SK-N-SH treated with all-trans-retinoic acid at 6 μM for 48 hours (cell line): ENCODE data around the gene RBL1.
"Not testable (repeated sequence)": the region's sequence is repeated elsewhere in the genome, so short reads cannot be mapped to it uniquely, and the experiment has no call there.

Source experiments
- ATAC-seq: fragments of 200-7000 bp; cut with Tn5 transposase; 3 replicates; pipeline ENCODE4 v1.9.1; 2020; ENCODE audit warnings: mild to moderate bottlenecking, moderate library complexity
- ARNTL ChIP-seq: fragments of 450-650 bp; formaldehyde crosslinking; IDR thresholded peaks from 2 replicates; pipeline ENCODE4 v1.5.0; 2020; ENCODE audit warnings: low read depth, mild to moderate bottlenecking, moderate library complexity, borderline replicate concordance
- BACH2 ChIP-seq: fragments of 250-450 bp; sonication (Bioruptor Pico); IDR thresholded peaks from 2 replicates; pipeline ENCODE4 v1.9.0; 2021; ENCODE audit warnings: mild to moderate bottlenecking, borderline replicate concordance
- CSDC2 ChIP-seq: fragments of 250-450 bp; sonication (Bioruptor Pico); IDR thresholded peaks from 2 replicates; pipeline ENCODE4 v1.5.0; 2020; ENCODE audit warnings: mild to moderate bottlenecking, moderate library complexity
- ESRRG ChIP-seq: fragments of 250-450 bp; sonication (Bioruptor Pico); IDR thresholded peaks from 2 replicates; pipeline ENCODE4 v1.6.1; 2021; ENCODE audit warnings: mild to moderate bottlenecking
- GLIS3 ChIP-seq: fragments of 250-450 bp; sonication (Bioruptor Pico); IDR thresholded peaks from 2 replicates; pipeline ENCODE4 v1.5.0; 2020; ENCODE audit warnings: mild to moderate bottlenecking, moderate library complexity
- ISL1 ChIP-seq: fragments of 250-450 bp; sonication (Bioruptor Pico); IDR thresholded peaks from 2 replicates; pipeline ENCODE4 v2.1.2; 2022; ENCODE audit warnings: mild to moderate bottlenecking, moderate library complexity
- OSR1 ChIP-seq: fragments of 250-450 bp; sonication (Bioruptor Pico); IDR thresholded peaks from 2 replicates; pipeline ENCODE4 v1.8.0; 2022; ENCODE audit warnings: moderate library complexity, mild to moderate bottlenecking, inconsistent platforms
- POU6F1 ChIP-seq: fragments of 250-450 bp; sonication (Bioruptor Pico); IDR thresholded peaks from 2 replicates; pipeline ENCODE4 v1.8.0; 2021; ENCODE audit warnings: low read depth, mild to moderate bottlenecking, moderate library complexity, borderline replicate concordance
- PPARA ChIP-seq: fragments of 250-450 bp; sonication (Bioruptor Pico); IDR thresholded peaks from 2 replicates; pipeline ENCODE4 v1.5.0; 2020; ENCODE audit warnings: mild to moderate bottlenecking, borderline replicate concordance
- RARB ChIP-seq: fragments of 250-450 bp; sonication (Bioruptor Pico); IDR thresholded peaks from 2 replicates; pipeline ENCODE4 v1.8.0; 2021; ENCODE audit warnings: mild to moderate bottlenecking, moderate library complexity
- TCF4 ChIP-seq: fragments of 250-450 bp; sonication (Bioruptor Pico); IDR thresholded peaks from 2 replicates; pipeline ENCODE4 v1.8.0; 2021; ENCODE audit warnings: mild to moderate bottlenecking, moderate library complexity, borderline replicate concordance
- TOX ChIP-seq: fragments of 250-450 bp; sonication (Bioruptor Pico); IDR thresholded peaks from 2 replicates; pipeline ENCODE4 v1.8.0; 2021; ENCODE audit warnings: mild to moderate bottlenecking, moderate library complexity, borderline replicate concordance
- TSHZ2 ChIP-seq: fragments of 250-450 bp; sonication (Bioruptor Pico); IDR thresholded peaks from 2 replicates; pipeline ENCODE4 v1.5.0; 2020; ENCODE audit warnings: mild to moderate bottlenecking, moderate library complexity
- ZC3H10 ChIP-seq: fragments of 250-450 bp; sonication (Bioruptor Pico); IDR thresholded peaks from 2 replicates; pipeline ENCODE4 v1.5.1; 2021; ENCODE audit warnings: mild to moderate bottlenecking, moderate library complexity
- ZFP3 ChIP-seq: fragments of 250-450 bp; sonication (Bioruptor Pico); IDR thresholded peaks from 2 replicates; pipeline ENCODE4 v1.5.0; 2020; ENCODE audit warnings: mild to moderate bottlenecking, moderate library complexity
- ZNF565 ChIP-seq: fragments of 450-650 bp; formaldehyde crosslinking; conservative IDR thresholded peaks from 2 replicates; pipeline ENCODE4 v1.5.0; 2020; ENCODE audit warnings: low read depth, mild to moderate bottlenecking, moderate library complexity
- ZNF70 ChIP-seq: fragments of 450-650 bp; formaldehyde crosslinking; IDR thresholded peaks from 2 replicates; pipeline ENCODE4 v1.5.0; 2020; ENCODE audit warnings: mild to moderate bottlenecking, moderate library complexity
- ZNF8 ChIP-seq: fragments of 450-650 bp; formaldehyde crosslinking; IDR thresholded peaks from 2 replicates; pipeline ENCODE4 v1.5.0; 2020; ENCODE audit warnings: mild to moderate bottlenecking, moderate library complexity
- TF ChIP-seq, protein P1 (sequence below): fragments of 250-450 bp; sonication (Bioruptor Pico); IDR thresholded peaks from 2 replicates; pipeline ENCODE4 v1.8.0; 2020; ENCODE audit warnings: mild to moderate bottlenecking, moderate library complexity, borderline replicate concordance
- TF ChIP-seq, protein P2 (sequence below): fragments of 250-450 bp; sonication (Bioruptor Pico); IDR thresholded peaks from 2 replicates; pipeline ENCODE4 v1.5.1; 2021; ENCODE audit warnings: mild to moderate bottlenecking, moderate library complexity

RBL1 gene

DNA sequence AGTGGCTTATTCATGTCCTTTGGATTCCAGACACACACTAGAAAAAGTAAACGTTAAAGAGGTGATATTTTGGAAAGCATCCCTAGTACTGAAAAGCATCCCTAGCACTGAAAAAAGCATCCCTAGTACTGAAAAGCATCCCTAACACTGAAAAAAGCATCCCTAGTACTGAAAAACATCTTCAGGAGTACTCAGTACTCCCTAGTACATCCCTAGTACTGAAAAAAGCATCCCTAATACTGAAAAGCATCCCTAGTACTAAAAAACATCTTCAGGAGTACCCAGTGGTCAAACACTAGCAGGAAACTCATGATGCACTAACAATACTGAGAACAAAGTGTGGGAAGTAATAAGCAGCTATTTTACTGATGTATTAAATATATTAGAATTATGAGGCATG is 98.7 kb downstream of the RBL1 start:
- TF ChIP-seq, protein P1, sequence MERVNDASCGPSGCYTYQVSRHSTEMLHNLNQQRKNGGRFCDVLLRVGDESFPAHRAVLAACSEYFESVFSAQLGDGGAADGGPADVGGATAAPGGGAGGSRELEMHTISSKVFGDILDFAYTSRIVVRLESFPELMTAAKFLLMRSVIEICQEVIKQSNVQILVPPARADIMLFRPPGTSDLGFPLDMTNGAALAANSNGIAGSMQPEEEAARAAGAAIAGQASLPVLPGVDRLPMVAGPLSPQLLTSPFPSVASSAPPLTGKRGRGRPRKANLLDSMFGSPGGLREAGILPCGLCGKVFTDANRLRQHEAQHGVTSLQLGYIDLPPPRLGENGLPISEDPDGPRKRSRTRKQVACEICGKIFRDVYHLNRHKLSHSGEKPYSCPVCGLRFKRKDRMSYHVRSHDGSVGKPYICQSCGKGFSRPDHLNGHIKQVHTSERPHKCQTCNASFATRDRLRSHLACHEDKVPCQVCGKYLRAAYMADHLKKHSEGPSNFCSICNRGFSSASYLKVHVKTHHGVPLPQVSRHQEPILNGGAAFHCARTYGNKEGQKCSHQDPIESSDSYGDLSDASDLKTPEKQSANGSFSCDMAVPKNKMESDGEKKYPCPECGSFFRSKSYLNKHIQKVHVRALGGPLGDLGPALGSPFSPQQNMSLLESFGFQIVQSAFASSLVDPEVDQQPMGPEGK (CRISPR knock-in tag) = no peak
- no peak for TF ChIP-seq ISL1
- no peak for TF ChIP-seq TSHZ2 (CRISPR knock-in tag)
- no peak for TF ChIP-seq ESRRG
- TF ChIP-seq ZNF70 (CRISPR knock-in tag) = no peak
- TF ChIP-seq TCF4 (CRISPR knock-in tag) = no peak
- no peak for TF ChIP-seq ZFP3 (CRISPR knock-in tag)
- TF ChIP-seq BACH2 (CRISPR knock-in tag) = no peak
- no peak for TF ChIP-seq ZNF8 (CRISPR knock-in tag)
- TF ChIP-seq TOX (CRISPR knock-in tag) = no peak
- no peak for TF ChIP-seq ARNTL (CRISPR knock-in tag)
- TF ChIP-seq ZNF565 (CRISPR knock-in tag) = no peak
- TF ChIP-seq, protein P2, sequence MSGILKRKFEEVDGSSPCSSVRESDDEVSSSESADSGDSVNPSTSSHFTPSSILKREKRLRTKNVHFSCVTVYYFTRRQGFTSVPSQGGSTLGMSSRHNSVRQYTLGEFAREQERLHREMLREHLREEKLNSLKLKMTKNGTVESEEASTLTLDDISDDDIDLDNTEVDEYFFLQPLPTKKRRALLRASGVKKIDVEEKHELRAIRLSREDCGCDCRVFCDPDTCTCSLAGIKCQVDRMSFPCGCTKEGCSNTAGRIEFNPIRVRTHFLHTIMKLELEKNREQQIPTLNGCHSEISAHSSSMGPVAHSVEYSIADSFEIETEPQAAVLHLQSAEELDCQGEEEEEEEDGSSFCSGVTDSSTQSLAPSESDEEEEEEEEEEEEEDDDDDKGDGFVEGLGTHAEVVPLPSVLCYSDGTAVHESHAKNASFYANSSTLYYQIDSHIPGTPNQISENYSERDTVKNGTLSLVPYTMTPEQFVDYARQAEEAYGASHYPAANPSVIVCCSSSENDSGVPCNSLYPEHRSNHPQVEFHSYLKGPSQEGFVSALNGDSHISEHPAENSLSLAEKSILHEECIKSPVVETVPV (CRISPR knock-in tag) = no peak
- ATAC-seq = no peak

DNA sequence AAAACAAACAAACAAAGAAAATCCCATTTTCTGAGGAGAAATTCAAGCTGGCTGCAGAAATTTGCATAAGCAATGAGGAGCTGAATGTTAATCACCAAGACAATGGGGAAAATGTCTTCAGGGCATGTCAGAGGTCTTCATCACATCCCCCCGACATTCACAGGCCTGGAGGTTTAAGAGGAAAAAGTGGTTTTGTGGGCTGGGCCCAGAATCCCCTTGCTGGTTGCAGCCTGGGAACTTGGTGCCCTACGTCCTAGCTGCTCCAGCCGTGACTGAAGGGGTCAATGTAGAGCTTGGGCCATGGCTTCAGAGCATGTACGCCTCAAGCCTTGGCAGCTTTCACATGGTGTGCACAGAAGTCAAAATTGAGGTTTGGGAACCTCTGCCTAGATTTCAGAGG is 101.6 kb downstream of the RBL1 start:
- not testable (repeated sequence) for ATAC-seq

DNA sequence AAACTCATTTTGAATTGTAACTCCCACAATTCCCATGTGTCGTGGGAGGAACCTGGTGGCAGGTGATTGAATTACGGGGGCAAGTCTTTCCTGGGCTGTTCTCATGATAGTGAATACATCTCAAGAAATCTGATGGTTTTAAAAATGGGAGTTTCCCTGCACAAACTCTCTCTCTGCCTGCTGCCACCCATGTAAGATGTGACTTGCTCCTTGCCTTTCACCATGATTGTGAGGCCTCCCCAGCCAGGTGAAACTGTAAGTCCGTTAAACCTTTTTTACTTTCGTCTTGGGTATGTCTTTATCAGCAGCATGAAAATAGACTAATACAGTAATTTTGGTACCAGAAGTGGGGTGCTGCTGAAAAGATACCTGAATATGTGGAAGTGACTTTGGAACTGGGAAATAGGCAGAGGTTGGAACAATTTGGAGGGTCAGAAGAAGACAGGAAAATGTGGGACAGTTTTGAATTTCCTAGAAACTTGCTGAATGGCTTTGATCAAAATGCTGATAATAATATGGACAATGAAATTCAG is 102.9 kb downstream of the RBL1 start:
- ATAC-seq = no peak

More for the DNA sequence above, 102.9 kb downstream of the RBL1 start:
- no peak for TF ChIP-seq TOX (CRISPR knock-in tag)
- TF ChIP-seq GLIS3 (CRISPR knock-in tag) = no peak
- TF ChIP-seq ZNF8 (CRISPR knock-in tag) = no peak
- no peak for TF ChIP-seq ARNTL (CRISPR knock-in tag)
- TF ChIP-seq RARB (CRISPR knock-in tag) = no peak
- TF ChIP-seq ISL1 = no peak
- no peak for TF ChIP-seq ZNF70 (CRISPR knock-in tag)
- TF ChIP-seq POU6F1 = no peak
- no peak for TF ChIP-seq TCF4 (CRISPR knock-in tag)
- TF ChIP-seq ZNF565 (CRISPR knock-in tag) = no peak
- no peak for TF ChIP-seq ZC3H10
- TF ChIP-seq, protein P1 (CRISPR knock-in tag) = no peak
- no peak for TF ChIP-seq ESRRG
- TF ChIP-seq PPARA (CRISPR knock-in tag) = no peak
- TF ChIP-seq TSHZ2 (CRISPR knock-in tag) = no peak
- TF ChIP-seq OSR1 (CRISPR knock-in tag) = no peak
- TF ChIP-seq CSDC2 (CRISPR knock-in tag) = no peak
- no peak for TF ChIP-seq ZFP3 (CRISPR knock-in tag)
- no peak for TF ChIP-seq BACH2 (CRISPR knock-in tag)
